ENCODE data around the gene NPHP3. TPM values are rescaled to one million over a fixed set of nuclear protein-coding genes. Genes with fewer than 3 reads are reported as not detected.

Gene NPHP3
- total RNA-seq, 1 experiment from 2014 or later, result 10.8 TPM

DNA sequence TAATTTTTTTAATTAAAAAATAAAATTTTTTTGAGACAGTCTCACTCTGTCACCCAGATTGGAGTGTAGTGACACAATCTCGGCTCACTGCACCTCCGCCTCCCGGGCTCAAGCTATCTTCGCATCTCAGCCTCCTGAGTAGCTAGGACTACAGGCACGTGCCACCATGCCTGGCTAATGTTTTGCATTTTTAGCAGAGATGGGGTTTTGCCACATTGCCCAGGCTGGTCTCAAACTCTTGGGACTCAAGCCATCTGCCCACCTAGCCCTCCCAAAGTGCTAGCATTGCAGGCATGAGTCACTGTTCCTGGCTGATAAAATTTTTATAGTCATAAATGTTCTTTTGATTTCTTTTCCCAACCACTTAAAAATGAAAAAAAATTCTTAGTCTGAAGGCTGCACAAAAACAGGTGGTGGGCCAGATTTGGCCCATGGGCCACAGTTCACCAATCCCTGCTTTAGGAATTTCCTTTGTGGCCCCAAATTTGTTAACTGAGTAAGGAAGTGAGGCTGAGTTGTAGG is 52.9 kb downstream of the NPHP3 start:
- no peak overlapping the region for H4K91ac ChIP-seq (ENCODE audit: insufficient read length, low read depth, low read length)
- TF ChIP-seq CTCF (conservative IDR thresholded peaks at IDR 0.05), result no peak
- H3K4me3 Mint-ChIP-seq, result no peak overlapping the region
- H3K4ac ChIP-seq (ENCODE audit: low read depth, low read length), result no peak overlapping the region
- H3K56ac ChIP-seq (ENCODE audit: insufficient read length, low read depth, low read length), result no peak overlapping the region
- H3K9me3 Mint-ChIP-seq, result no peaks in the 10 kb centered on the region
- no peak overlapping the region for H2BK12ac ChIP-seq (ENCODE audit: insufficient read length, low read depth, low read length)
- H3K79me2 ChIP-seq (ENCODE audit: insufficient read depth, low read length), result no peaks in the 10 kb centered on the region
- no peak overlapping the region for H3K9ac ChIP-seq (ENCODE audit: extremely low read depth, insufficient read length, low read length)
- no peak overlapping the region for H3K23ac ChIP-seq (ENCODE audit: insufficient read length, low read depth, low read length)
- H3K4me1 Mint-ChIP-seq, result no peaks in the 10 kb centered on the region; a peak in 2 of 4 replicates
- no peak overlapping the region for H3K18ac ChIP-seq (ENCODE audit: insufficient read length, low read depth, low read length)
- H2AK5ac ChIP-seq (ENCODE audit: insufficient read length, low read length), result no peak overlapping the region
- H2BK20ac ChIP-seq (ENCODE audit: low read depth, low read length, poor library complexity, severe bottlenecking), result no peak overlapping the region
- H3K79me1 ChIP-seq (ENCODE audit: insufficient read depth, low read depth, low read length, poor library complexity, severe bottlenecking), result no peaks in the 10 kb centered on the region
- no peak overlapping the region for H4K5ac ChIP-seq (ENCODE audit: insufficient read length, low read depth, low read length)
- H3K27me3 Mint-ChIP-seq (ENCODE audit: low read depth), result no peaks in the 10 kb centered on the region
- no peak overlapping the region for H3K14ac ChIP-seq (ENCODE audit: insufficient read depth, low read length)
- H4K8ac ChIP-seq (replicated peaks; ENCODE audit: insufficient read length, low read depth, low read length), result no peak overlapping the region
- no CpG with 5 or more reads among the region's 5 CpGs for WGBS (ENCODE audit: extremely low coverage, insufficient read length, low lambda C conversion rate)
- no peaks in the 10 kb centered on the region for H3K4me1 ChIP-seq (ENCODE audit: insufficient read depth, low read length)
- no peak overlapping the region for H3T11ph ChIP-seq (ENCODE audit: low read length)
- H2BK120ac ChIP-seq (ENCODE audit: low read depth, low read length, poor library complexity, severe bottlenecking), result no peak overlapping the region
- no peaks in the 10 kb centered on the region for H3K27me3 ChIP-seq (ENCODE audit: insufficient read depth, low read length)
- H3K27ac ChIP-seq (ENCODE audit: insufficient read length, low read depth, low read length), result no peak overlapping the region
- H4K20me1 ChIP-seq (ENCODE audit: control insufficient read depth, insufficient read depth, insufficient read length), result no peaks in the 10 kb centered on the region
- no peak overlapping the region for H3K4me2 ChIP-seq (ENCODE audit: insufficient read depth, insufficient read length, low read length)
- H2BK5ac ChIP-seq (ENCODE audit: insufficient read length, low read length), result no peak overlapping the region
- H3K36me3 Mint-ChIP-seq (ENCODE audit: insufficient read depth in 1 of 3, low read depth in 3 of 3), result peaks cover 6 to 29% (median 16%) of the 10 kb centered on the region in 3 experiments; a peak in 6 of 7 replicates
- H3K9me3 ChIP-seq (ENCODE audit: control insufficient read depth, low read depth, low read length), result no peaks in the 10 kb centered on the region
- no peak for DNase-seq
- H3K23me2 ChIP-seq (ENCODE audit: insufficient read length, low read depth, low read length, poor library complexity, severe bottlenecking), result no peaks in the 10 kb centered on the region
- H2AFZ ChIP-seq (ENCODE audit: low read length), result no peak overlapping the region
- no peak overlapping the region for H2BK15ac ChIP-seq (ENCODE audit: low read depth, low read length)
- H3K27ac Mint-ChIP-seq, result no peak overlapping the region; a peak in 1 of 7 replicates

All from H9 (cell line).